PC-3 (cell line): ENCODE results near the gene GIN1.

ENCODE experiments used
- CTCF ChIP-seq: fragments of 300-600 bp; sonication (generic); conservative IDR thresholded peaks from 2 replicates; pipeline ENCODE4 v1.5.1; 2017; ENCODE audit warnings: antibody characterized with exemption, low read depth, mild to moderate bottlenecking, low read length
- EZH2 ChIP-seq: fragments of 300-600 bp; sonication (generic); IDR thresholded peaks from one replicate; pipeline ENCODE4 v1.6.1; 2017; ENCODE audit warnings: antibody characterized with exemption, mild to moderate bottlenecking, low read length; ENCODE audit not compliant: unreplicated experiment
- EZH2phosphoT487 ChIP-seq: fragments of 300-600 bp; sonication (generic); IDR thresholded peaks from 2 replicates; pipeline ENCODE4 v1.6.1; 2018; ENCODE audit warnings: mild to moderate bottlenecking, antibody characterized with exemption, low read length, borderline replicate concordance

- TF ChIP-seq EZH2 (no peak), CTCF (no peak), EZH2phosphoT487 (no peak)
These were observed 12.7 kb upstream of the GIN1 start for GRCh38 chr5:103132684-103133083.
